Islet precursor cell (in vitro differentiated cells): ENCODE data around the gene NOS3.

Source experiments
- DNase-seq: peaks from one replicate; pipeline ENCODE4 v3.0.0-alpha.2; 2018

The NOS3 gene

DNA sequence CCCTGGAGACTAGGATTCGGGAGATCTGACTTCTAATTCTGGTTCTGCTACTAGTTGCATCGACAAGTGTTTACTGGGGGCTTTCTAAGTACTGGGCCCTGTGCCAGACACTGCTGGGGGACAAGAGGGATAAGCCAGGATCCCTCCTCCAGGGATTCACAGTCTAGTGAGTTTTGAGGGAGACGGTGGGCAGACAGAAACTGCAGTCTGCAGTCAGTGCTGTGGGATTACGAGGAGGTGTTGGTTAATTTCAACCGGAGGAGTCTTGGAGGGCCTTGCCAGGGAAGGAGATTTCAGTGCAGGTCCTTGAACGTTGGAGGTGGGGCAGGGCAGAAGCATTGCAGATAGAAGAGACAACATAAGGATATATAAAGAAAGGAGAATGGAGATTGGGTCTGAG, 9.2 kb upstream of the NOS3 start:
- DNase-seq: no peak

DNA sequence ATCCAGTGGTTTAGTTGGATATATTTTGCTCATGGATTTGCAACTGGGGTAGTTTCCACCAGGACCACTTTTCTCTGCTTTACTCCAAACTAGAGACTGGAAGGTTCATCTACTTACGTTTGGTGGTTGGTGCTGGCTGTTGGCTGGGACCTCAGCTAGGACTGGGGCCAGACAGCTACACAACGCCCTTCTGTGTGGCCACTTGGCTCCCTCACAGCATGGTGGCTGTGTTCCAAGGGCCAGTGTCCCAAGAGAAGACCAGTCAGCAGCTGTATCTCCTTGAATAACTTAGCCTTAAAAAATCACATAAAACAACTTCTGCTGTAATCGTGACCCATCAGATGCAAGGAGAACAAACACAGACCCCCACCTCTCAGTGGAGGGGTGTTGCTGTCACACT, 8.5 kb upstream of the NOS3 start:
- no peak for DNase-seq

DNA sequence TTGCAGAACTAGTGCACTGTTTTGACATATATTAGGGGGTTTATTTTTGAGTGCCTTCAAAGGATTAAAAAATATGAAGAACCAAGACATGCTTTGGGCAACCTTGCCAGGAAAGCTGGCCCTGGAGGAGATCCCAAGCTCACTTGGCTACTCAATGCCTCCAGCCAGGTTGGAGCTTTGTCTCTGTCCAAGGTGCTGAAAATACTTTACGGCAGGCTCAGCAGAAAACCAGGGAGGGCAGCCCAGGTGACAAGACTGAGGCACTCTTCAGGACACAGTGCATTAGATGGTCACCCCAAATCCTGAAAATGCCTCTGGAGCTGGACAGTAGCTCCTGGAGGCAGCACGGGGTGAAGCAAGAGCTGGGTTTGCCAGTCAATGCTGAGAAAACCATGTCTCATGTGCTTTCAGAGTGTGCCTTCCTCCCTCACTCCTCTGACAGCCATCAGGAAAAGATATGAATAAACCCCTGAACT, 6.9 kb upstream of the NOS3 start:
- DNase-seq: peak; percentile 75

DNA sequence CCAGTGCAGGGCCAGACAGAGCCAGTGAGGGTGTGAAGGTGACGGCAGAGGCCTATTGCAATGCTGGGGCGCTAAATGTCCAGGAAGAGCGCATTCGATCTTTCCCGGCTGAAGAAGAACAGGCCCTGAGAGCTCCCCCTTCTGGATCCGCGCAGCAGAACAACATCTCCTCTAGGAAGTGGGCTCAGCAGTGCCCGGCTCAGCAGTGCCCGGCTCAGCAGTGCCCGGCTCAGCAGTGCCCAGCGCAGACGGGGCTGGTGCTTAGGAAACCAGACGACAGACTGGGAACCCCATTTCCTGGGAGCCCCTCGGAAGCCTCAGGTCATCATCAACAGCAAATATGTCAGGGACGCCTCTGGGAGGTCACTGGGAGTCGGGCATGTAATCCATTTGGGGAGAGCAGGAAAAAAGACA, 4.7 kb upstream of the NOS3 start:
- peak; percentile 77 for DNase-seq

DNA sequence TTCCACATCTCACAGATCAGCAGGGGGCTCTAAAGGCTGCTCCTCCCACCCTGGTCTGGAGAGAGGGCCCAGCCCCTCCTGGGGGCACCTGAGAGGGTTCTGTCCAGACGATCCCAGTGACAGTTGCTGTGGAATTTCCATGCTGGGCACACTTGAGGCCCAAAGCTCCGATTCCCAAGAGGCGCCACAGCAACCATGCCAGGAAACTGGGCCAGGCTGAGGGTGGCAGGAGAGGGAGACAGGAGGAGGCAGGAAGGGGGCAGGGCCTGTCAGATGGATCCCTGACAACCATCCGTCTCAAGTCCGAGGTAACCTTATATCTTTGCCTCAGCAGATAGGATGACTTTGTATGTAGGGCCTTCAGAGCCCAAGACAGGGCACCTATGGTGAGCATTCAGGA, 4.3 kb upstream of the NOS3 start:
- no peak for DNase-seq

DNA sequence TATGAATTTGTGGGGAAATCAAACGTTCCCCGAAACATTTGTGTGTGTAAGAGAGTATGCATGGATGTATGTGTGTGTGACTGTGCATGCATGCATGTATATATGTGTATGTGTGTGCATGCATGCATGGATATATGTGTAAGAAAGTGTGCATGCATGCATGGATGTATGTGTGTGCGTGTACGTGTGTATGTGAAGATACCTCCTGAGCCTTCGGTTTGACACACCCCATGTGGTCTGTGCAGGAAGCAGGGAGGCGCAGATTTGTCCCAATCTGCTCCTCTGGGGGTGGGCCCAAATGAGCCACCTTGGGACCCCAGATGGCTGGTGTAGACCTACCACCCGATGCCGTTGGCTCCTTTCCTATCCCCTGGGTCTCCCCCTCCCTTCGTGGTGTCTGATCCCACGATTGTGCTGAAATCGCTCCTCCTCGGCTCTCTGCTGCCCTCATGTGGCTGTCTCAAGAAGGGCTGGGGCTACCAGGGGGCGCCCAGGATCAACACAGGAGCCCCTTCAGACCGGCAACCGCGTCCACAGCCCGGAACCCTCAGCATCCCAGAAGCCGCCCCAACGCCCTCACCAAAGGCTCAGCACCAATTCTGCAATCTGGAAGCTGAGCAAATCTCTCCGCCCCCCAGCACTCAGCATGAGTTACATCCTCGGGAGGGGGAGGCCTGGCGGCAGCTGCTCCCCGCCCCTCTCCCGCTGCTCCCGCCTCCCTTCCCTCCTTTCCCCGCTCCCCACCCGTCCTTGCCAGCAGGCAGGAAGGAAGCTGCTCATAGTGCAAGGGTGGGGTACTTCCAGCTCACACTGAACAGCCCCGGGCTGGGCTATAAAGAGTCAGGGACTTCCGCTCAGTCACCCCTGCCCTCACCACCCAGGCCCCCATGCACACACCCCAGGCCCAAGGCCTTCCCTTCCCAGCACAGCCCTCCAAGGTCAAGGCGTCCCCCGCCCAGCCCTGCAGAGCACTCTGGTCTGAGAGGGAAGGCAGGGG, 2.3 kb upstream of the NOS3 start:
- DNase-seq: peak; percentile 84

DNA sequence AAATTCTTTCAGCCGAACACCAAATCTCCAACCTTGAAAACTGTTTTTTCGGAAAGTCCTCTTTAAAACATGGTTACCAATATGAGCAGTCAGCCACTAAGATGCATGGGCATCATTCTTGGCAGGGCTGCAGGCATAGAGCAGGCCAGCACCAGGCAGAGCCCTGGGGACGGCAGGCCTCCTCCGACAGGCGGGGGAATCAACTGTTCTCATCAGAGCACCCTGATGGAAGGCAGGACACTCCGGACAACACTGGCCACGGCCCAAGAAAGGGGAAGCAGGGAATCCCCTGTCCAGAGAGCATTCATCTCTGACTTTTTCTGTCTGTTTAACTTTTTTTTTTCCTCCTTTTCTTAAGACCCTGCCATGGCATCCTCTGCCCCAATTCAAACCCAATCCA, 1.4 kb upstream of the NOS3 start:
- DNase-seq: no peak

DNA sequence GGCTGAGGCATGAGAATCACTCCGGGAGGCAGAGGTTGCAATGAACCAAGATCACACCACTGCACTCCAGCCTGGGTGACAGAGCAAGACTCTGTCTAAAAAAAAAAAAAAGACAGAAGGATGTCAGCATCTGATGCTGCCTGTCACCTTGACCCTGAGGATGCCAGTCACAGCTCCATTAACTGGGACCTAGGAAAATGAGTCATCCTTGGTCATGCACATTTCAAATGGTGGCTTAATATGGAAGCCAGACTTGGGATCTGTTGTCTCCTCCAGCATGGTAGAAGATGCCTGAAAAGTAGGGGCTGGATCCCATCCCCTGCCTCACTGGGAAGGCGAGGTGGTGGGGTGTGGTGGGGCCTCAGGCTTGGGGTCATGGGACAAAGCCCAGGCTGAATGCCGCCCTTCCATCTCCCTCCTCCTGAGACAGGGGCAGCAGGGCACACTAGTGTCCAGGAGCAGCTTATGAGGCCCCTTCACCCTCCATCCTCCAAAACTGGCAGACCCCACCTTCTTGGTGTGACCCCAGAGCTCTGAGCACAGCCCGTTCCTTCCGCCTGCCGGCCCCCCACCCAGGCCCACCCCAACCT, 1.3 kb downstream of the NOS3 start:
- no peak for DNase-seq

DNA sequence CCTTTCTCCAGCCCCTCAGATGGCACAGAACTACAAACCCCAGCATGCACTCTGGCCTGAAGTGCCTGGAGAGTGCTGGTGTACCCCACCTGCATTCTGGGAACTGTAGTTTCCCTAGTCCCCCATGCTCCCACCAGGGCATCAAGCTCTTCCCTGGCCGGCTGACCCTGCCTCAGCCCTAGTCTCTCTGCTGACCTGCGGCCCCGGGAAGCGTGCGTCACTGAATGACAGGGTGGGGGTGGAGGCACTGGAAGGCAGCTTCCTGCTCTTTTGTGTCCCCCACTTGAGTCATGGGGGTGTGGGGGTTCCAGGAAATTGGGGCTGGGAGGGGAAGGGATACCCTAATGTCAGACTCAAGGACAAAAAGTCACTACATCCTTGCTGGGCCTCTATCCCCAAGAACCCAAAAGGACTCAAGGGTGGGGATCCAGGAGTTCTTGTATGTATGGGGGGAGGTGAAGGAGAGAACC, 2.1 kb downstream of the NOS3 start:
- peak; percentile 87 for DNase-seq

DNA sequence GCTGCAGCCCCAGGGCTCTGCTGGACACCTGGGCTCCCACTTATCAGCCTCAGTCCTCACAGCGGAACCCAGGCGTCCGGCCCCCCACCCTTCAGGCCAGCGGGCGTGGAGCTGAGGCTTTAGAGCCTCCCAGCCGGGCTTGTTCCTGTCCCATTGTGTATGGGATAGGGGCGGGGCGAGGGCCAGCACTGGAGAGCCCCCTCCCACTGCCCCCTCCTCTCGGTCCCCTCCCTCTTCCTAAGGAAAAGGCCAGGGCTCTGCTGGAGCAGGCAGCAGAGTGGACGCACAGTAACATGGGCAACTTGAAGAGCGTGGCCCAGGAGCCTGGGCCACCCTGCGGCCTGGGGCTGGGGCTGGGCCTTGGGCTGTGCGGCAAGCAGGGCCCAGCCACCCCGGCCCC, 2.7 kb downstream of the NOS3 start:
- DNase-seq: no peak

DNA sequence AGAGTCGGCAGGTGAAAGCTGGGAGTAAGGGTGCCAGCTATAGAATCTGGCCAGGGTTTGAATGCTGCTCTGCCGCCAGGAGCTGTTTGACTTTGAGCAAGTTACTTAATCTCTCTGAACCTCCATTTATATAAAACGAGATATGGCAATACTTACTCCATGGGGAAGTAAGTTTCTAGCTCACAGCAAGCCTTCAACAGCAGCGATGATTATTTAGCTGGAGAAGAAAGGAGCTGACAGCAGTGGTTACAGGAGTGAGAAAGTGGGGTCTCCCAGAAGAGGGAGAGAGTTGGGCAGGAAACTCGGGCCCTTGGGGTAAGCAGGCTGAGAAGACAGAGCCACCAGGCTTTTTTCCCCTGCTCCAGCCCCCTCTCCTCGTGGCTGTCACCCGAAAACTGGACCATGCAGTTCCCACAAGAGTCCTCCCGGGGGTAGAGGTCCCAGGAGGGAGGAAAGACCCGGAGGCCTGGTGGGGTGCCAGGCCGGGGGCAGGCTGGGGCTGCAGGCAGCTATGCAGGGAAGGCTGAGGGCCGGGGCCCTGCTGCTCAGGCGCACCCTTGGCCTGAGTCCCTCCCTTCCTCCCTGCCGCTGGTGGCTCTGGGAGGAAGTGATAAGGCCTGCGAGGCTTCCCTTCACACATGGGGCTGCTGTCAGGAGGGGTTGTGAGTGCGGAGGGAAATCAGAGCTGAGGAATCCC, 3.5 kb downstream of the NOS3 start:
- peak; percentile 78 for DNase-seq

DNA sequence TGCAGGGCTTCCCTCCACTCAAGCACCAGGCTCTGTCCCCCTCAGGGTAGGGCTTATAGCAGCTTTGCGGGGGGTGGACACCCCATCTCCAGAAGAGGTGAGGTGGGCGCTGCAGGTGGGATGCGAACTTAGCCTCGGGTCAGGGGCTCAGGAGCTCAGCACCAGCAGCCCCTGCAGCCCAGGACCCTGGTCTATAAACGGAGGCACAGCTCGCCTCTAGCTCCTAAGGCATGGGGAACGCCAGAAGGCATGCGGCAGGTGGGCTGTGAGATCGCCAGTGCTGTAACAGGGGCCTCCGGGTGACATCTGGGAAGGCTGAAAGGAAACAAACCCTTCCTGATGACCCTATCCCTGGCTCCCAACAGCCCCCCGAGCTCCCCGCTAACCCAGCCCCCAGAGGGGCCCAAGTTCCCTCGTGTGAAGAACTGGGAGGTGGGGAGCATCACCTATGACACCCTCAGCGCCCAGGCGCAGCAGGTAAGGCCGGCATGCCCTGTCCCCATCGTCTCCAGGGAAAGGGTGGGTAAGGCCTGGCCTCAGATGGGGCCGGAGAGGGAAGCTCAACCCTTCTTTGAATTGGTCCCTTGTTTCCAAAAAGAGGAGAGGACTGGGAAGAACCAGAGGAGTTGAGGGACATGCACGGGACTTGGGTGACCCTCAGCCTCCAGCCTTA, 4.2 kb downstream of the NOS3 start:
- DNase-seq: no peak

DNA sequence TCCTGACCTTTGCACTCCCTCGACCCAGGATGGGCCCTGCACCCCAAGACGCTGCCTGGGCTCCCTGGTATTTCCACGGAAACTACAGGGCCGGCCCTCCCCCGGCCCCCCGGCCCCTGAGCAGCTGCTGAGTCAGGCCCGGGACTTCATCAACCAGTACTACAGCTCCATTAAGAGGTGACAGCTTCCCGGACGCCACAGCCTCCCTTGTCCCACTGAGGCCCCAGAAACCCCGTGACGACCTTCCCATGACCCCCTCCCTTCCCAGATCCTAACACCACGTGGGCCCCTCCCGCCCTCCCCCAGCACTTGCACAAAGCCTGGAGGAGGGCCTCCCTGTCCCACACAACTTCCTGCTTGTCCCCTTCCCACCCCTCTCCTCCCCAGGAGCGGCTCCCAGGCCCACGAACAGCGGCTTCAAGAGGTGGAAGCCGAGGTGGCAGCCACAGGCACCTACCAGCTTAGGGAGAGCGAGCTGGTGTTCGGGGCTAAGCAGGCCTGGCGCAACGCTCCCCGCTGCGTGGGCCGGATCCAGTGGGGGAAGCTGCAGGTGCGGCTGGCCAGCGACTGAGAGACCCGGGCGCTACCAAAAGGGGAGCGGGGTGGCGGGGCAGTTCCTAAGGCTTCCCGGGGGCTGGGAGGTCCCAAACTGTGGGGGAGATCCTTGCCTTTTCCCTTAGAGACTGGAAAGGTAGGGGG, 5.7 kb downstream of the NOS3 start:
- no peak for DNase-seq

DNA sequence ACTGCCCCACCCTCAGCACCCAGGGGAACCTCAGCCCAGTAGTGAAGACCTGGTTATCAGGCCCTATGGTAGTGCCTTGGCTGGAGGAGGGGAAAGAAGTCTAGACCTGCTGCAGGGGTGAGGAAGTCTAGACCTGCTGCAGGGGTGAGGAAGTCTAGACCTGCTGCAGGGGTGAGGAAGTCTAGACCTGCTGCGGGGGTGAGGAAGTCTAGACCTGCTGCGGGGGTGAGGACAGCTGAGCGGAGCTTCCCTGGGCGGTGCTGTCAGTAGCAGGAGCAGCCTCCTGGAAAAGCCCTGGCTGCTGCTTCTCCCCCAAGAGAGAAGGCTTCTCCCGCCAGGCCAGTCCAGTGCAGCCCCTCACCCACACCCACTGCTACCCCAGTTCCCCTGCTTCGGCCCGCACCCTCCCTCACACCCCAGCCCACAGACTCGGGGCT, 6.3 kb downstream of the NOS3 start:
- no peak for DNase-seq

DNA sequence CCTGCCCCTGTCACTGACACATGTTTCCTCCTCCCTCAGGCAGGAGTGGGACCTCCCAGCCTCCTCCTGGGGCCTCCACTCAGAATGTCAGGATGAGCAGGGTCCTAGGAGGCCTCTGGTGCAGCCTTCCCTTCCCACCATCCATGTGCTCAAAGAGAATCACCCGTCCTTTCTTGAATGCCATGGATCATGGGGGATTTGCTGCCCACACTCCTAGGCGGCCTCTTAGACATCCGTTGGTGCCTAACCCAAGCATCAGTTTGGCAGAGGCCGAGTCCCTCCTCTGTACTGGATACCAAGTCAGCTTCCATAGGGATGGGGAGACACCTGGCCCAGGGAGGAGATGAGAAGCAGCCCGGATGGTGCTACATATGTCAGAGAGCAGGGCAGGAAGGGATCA, 7.0 kb downstream of the NOS3 start:
- DNase-seq: no peak

DNA sequence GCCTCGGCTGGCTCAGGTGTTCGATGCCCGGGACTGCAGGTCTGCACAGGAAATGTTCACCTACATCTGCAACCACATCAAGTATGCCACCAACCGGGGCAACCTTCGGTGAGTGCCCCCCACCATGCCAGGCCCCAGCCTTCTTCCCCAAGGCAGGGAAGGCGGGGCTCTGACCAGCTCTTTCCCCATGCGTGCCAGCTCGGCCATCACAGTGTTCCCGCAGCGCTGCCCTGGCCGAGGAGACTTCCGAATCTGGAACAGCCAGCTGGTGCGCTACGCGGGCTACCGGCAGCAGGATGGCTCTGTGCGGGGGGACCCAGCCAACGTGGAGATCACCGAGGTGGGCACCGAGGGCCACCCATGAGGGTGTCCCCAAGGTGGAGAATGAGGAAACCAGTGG, 7.5 kb downstream of the NOS3 start:
- DNase-seq: no peak

DNA sequence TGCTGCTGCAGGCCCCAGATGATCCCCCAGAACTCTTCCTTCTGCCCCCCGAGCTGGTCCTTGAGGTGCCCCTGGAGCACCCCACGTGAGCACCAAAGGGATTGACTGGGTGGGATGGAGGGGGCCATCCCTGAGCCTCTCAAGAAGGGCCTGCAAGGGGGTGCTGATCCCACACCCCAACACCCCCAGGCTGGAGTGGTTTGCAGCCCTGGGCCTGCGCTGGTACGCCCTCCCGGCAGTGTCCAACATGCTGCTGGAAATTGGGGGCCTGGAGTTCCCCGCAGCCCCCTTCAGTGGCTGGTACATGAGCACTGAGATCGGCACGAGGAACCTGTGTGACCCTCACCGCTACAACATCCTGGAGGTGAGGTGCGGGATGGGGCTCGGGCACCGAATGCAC, 8.2 kb downstream of the NOS3 start:
- DNase-seq: no peak

DNA sequence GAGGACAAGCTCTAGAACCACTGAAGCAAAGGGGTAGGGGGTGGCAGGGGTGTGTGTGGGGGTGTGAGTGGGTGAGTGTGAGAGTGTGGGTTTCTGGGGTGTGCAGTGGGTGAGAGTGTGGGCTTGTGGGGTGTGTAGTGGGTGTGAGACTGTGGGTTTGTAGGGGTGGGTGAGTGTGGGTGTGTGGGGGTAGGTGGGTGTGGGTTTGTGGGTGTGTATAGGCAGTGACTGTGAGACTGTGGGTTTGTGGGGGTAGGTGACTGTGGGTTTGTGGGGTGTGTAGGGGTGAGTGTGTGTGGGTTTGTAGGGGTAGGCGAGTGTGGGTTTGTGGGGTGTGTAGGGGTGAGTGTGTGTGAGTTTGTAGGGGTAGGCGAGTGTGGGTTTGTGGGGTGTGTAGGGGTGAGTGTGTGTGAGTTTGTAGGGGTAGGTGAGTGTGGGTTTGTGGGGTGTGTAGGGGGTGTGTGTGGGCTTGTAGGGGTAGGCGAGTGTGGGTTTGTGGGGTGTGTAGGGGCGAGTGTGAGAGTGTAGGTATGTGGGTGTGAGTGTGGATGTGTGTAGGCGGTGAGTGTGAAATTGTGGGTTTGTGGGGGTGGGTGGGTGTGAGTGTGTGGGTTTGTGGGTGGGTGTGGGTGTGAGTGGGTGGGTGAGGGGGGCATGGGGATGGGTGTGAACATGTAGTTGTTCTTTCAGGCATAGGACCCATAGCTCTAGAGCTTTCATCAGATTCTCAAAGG, 8.8 kb downstream of the NOS3 start:
- DNase-seq: no peak

DNA sequence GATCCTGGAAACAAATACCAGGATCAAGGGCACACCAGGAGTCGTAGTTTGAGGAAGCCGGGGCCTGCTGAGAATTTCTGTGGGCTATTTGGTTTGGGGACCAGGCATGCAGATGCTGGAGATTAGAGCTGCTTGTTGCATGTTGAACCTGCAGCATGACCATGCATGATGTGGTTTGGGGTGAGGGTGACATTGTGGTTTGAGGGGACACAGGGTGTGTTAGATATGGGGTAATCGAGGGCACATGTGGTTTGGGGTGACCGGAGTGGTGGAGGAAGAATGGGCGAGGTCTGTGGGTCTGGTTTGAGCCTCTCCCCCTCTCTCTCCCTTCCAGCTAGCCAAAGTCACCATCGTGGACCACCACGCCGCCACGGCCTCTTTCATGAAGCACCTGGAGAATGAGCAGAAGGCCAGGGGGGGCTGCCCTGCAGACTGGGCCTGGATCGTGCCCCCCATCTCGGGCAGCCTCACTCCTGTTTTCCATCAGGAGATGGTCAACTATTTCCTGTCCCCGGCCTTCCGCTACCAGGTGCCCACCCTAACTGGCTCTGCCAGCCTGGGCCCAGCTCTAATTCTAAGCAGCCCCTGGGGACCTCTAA, 10.2 kb downstream of the NOS3 start:
- no peak for DNase-seq

DNA sequence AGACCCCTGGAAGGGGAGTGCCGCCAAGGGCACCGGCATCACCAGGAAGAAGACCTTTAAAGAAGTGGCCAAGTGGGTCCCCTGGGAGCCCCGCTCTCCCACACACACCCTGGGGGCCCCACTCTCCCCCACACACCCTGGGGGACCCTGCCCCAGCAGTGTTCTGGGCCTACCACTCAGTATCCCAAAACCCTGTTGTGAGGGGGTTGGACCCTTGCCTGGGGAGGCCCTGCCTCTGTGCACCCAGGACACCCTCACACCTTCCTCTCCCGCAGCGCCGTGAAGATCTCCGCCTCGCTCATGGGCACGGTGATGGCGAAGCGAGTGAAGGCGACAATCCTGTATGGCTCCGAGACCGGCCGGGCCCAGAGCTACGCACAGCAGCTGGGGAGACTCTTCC, 10.7 kb downstream of the NOS3 start:
- no peak for DNase-seq

DNA sequence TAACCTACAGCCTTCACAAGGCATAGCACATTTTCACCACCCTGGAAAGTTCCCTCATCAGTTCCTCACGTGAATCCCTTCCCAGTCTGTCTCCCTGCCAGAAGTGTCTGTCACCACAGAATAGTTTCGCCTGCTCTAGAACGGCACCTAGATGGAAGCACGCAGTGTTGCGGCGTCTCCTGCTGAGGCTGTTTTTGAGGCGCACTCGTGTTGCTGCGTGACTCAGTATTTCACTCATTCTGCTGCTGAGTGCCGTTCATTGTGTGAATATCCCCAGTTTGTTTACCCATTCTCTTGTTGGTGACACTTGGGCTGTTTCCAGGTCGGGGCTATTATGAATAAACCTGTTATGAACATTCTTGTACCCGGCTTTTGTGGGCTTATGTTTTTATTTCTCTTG, 12.8 kb downstream of the NOS3 start:
- no peak for DNase-seq
